ENCODE results near the gene FAM217B.

Gene FAM217B

GRCh38 chr20:59961423-59961822 lies 21.2 kb downstream of the FAM217B start:
- no peak for DNase-seq (ENCODE audit: low read depth)
- in situ Hi-C loops (cut with HindIII; ENCODE audit: low sequenced_read_pairs), result no loop called here
- no peak overlapping the region for H3K4me3 ChIP-seq (ENCODE audit: low read depth, low read length)
- no peak for TF ChIP-seq CTCF (IDR thresholded peaks at IDR 0.05; ENCODE audit: low read depth, low read length, missing control alignments)

GRCh38 chr20:59962155-59962554 lies 22.0 kb downstream of the FAM217B start:
- no peak for TF ChIP-seq CTCF (IDR thresholded peaks at IDR 0.05; ENCODE audit: low read depth, low read length, missing control alignments)
- no peak for DNase-seq (ENCODE audit: low read depth)
- no peak overlapping the region for H3K4me3 ChIP-seq (ENCODE audit: low read depth, low read length)
- in situ Hi-C loops (cut with HindIII; ENCODE audit: low sequenced_read_pairs), result no loop called here

GRCh38 chr20:59966428-59966827 lies 26.2 kb downstream of the FAM217B start:
- DNase-seq (ENCODE audit: low read depth), result no peak
- in situ Hi-C loops (cut with HindIII; ENCODE audit: low sequenced_read_pairs), result no loop called here
- TF ChIP-seq CTCF (IDR thresholded peaks at IDR 0.05; ENCODE audit: low read depth, low read length, missing control alignments), result no peak
- no peak overlapping the region for H3K4me3 ChIP-seq (ENCODE audit: low read depth, low read length)

GRCh38 chr20:59971428-59971827 lies 31.2 kb downstream of the FAM217B start:
- no peak overlapping the region for H3K4me3 ChIP-seq (ENCODE audit: low read depth, low read length)
- no peak for DNase-seq (ENCODE audit: low read depth)
- no peak for TF ChIP-seq CTCF (IDR thresholded peaks at IDR 0.05; ENCODE audit: low read depth, low read length, missing control alignments)
- in situ Hi-C loops (cut with HindIII; ENCODE audit: low sequenced_read_pairs), result no loop called here

- in situ Hi-C loops (cut with HindIII; ENCODE audit: low sequenced_read_pairs), result no loop called here
- no peak for TF ChIP-seq CTCF (IDR thresholded peaks at IDR 0.05; ENCODE audit: low read depth, low read length, missing control alignments)
- no peak for DNase-seq (ENCODE audit: low read depth)
- no peak overlapping the region for H3K4me3 ChIP-seq (ENCODE audit: low read depth, low read length)
Measured at GRCh38 chr20:59972037-59972801, 32.0 kb downstream of the FAM217B start.

- no peak for TF ChIP-seq CTCF (IDR thresholded peaks at IDR 0.05; ENCODE audit: low read depth, low read length, missing control alignments)
- H3K4me3 ChIP-seq (ENCODE audit: low read depth, low read length), result no peak overlapping the region
- no peak for DNase-seq (ENCODE audit: low read depth)
- in situ Hi-C loops (cut with HindIII; ENCODE audit: low sequenced_read_pairs), result no loop called here
Measured at GRCh38 chr20:59976156-59976782, 36.1 kb downstream of the FAM217B start.
